Measurements from ENCODE around the gene ADPRH.

The ADPRH gene

DNA sequence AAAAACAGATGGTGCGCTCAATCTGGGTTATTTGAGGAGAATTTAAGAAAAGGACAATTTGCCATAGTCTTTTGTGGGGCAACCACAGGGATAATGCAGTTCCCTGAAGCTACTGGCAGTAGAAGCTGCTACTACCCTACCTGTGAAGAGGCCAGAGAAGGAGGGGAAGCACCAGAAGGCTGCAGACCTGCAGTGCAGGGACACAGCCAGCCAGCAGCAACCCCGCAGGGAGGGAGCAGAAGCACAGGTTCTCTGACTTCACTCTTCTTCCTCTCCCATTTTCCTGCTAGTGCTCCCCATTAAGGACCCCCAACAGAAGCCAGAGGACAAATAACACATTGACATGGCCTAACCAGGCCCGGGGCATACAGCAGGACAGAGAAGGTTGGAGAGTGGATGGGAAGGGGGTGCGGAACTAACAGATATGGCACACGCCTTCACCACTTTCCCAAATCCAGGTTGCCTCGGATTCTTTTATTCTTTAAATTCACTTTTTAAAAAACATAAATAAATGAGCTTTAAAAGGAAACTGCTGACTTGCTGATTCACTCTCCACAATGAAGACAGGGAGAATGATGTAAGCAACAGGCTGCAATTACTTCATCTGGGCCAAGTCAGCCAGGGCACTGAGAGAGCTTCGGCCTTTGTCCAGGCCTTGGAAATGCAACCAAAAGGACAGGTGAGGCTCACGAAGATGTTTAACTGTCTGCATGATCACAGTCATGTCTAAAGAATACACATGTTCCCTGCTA, 51.0 kb downstream of the ADPRH start:
- no peak for DNase-seq (ENCODE audit: low spot score)

DNA sequence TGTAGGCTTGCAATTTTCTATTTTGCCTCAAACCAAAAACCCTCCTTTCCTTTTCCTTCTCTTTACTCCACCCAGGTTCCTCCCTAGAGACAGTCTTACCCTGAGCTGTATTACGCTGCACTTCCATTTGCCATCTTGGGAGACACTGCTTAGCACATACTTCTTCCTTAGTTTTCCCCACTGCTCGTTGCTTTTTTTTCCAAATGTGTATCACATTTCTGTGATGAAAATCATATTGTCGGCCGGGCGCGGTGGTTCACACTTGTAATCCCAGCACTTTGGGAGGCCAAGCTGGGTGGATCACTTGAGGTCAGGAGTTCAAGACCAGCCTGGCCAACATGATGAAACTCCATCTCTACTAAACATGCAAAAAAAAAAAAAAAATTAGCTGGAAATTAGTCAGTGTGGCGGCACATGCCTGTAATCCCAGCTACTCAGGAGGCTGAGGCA, 51.6 kb downstream of the ADPRH start:
- DNase-seq (ENCODE audit: low spot score) = no peak

DNA sequence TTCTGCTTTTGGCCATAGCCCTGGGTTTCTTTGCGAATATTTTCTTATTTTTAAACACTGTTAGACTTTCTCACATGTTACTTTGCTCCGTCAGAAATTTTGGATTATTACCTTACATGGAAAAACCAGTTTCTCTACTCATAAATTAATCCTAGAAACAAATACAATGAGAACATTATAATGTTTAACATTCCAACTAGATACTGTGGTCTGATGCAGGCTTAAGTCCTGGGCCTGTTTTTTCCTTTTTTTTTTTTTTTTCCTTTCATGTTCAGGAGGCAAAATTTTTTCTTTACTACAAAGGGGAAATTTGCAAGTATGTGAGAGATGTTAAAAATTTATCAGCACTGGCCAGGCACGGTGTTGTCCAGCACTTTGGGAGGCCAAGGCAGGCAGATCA, 52.2 kb downstream of the ADPRH start:
- no peak for DNase-seq (ENCODE audit: low spot score)

DNA sequence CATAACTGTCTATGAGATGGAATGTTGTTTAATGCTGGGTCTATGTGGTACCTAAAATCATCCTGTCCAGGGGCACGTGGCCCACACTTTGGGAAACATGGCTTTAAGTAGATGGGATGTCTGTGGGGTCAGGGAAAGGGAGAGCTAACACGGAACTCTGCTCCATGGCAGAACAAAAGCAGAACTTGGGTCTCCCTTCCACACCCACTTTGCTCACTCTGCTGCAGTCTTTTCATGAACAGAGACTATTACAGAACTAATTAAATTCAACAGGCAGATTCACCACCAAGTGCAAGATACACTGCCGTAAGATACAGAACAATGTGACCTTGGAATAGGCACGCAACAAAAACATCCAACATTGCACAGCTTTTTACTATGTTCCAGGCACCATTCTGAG, 52.9 kb downstream of the ADPRH start:
- no peak for DNase-seq (ENCODE audit: low spot score)

DNA sequence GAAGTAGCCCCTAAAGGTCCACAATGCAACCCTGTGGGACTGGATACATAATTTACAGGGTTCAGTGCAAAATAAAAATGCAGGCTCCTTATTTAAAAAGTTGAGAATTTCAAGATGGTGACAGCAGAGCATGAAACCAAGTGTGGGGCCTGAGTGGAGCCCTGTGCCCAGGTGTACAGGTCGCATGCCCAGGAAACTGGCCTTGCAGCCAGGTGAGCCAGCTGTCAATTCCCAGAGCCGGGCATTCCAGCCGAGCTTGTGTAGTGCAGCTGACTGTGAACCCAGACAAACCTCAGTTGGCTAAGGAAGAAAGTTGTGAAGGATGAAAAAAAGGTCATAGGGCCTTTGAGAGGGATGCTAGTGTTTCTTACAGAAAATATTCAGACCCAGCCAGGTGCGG, 53.5 kb downstream of the ADPRH start:
- no peak for DNase-seq (ENCODE audit: low spot score)

DNA sequence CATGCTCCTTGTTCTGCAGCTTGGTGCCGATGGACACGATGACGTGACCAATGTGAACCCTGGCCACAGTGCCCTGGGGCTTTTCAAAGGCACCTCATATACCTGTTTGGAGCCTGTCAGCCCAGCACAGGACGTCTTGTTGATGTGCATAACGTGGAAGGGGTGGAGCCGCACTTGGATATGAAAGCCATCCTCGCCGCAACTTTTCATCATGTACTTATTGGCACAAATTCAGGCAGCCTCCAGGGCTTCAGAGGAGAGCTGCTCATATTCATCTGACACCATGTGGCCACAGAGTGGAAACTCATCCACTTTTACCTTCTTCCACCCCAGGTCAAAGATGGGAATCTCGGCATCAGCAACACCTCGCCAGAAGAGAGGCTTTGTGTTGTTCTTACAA, 56.4 kb downstream of the ADPRH start:
- no peak for DNase-seq (ENCODE audit: low spot score)

DNA sequence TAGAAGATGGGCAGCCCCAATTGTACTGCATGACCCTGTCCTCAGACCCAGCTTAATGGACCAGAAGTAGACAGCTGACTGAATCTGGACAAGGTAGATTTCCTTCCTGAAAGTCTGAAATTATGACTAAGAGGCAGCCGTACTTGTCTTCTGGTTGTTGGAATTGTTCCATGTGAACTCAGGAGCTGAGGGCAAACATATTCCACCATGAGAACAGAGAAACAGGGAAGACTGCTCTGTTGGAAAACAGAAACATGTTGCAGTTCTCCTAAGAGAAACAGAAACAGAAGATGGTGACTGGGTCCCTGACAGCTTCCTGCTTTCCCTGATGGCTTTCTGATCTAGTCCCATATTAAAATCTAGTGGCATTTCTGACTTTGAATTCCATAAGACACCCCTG, 57.0 kb downstream of the ADPRH start:
- DNase-seq (ENCODE audit: low spot score) = no peak

DNA sequence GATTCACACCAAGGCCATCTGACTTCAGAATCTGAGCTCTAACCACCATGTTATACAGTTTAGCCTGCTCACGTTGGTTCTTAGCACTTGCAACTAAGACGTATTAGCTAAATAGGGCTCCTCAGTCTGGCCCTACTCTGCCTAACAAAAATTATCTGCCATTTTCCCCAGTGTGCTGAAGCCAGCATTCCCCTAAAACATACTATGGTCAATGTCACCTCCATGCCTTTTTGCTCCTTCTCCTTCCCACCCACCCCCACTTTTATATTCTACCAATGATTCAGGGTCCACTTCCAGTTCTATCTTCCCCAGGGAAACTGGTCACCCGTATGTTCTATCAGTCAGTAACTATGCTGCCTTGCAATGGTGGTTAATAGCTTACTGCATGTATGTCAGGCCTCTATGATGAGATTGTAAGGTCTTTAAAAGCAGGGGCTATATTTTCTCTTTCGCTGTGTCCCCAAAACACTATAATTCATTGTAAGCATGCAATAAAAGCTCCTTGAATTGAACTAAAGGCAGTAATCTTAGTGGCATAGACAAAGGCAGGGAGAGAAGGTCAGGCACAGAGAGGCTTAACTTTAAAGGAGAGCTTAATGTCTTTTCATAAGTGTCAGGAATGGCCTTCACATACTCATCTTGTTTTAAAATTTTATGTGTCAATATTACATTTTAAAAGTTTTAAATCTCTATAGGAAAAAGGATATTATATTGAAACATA, 57.8 kb downstream of the ADPRH start:
- no peak for DNase-seq (ENCODE audit: low spot score)

DNA sequence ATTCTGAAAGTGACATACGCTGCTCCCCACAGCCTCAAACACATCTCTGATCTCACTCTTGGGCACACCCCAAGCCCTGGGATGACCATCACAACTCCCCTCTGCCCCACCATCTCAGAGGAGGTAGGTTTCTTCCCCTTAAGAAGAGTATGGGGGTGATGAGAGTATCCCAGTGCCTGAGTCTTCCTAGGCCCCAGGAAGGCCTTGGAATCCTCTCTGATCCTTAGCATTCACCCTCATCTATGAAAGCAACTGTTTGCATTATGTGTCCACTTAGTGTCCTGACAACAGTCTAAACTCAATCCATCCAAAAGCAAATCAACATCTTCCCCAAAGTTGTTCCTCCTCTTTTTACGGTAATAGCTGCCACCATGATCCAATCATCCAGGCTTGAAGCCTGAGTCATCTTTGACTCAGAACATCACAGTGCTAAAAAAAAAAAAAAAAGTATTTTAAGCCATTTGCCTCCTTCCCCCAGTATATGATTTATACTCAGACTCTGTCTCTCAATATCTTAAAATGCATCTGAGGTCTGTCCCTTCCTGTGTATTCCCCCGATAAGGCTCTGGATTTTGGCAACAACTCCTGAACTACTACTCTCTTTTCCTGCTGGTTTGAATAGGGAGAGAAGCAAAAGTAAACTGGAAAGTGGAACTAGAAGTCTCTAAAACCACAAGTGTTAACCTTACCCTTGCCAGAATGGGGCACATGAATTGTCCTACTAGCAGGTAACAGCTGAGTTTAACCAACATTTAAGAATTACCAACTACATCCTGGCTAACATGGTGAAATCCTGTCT, 58.6 kb downstream of the ADPRH start:
- no peak for DNase-seq (ENCODE audit: low spot score)

Data from CD4-positive, alpha-beta T cell treated with Interleukin-6 at 100 ng/mL for 8 hours (primary cell).